AG09309 (cell line): ENCODE data around the gene LTBP4.

Source experiments
- DNase-seq: peaks from one replicate; pipeline ENCODE4 v3.0.0-alpha.2; 2010; ENCODE audit warnings: low read depth
- H3K4me3 ChIP-seq: 2 replicates; pipeline ENCODE4 v1.5.1; 2011; ENCODE audit warnings: mild to moderate bottlenecking, low read depth, low read length, moderate library complexity; ENCODE audit not compliant: control insufficient read depth
- TF ChIP-seq, protein P1 (sequence below): IDR thresholded peaks from 2 replicates; pipeline ENCODE4 v1.5.1; 2011; ENCODE audit warnings: mild to moderate bottlenecking, low read depth, low read length, inconsistent platforms; ENCODE audit not compliant: insufficient read depth, control insufficient read depth; ENCODE audit errors: missing control alignments

Gene LTBP4

GRCh38 chr19:40659566-40659965, 58.4 kb downstream of the LTBP4 start:
- no peak overlapping the region for H3K4me3 ChIP-seq
- TF ChIP-seq, protein P1, sequence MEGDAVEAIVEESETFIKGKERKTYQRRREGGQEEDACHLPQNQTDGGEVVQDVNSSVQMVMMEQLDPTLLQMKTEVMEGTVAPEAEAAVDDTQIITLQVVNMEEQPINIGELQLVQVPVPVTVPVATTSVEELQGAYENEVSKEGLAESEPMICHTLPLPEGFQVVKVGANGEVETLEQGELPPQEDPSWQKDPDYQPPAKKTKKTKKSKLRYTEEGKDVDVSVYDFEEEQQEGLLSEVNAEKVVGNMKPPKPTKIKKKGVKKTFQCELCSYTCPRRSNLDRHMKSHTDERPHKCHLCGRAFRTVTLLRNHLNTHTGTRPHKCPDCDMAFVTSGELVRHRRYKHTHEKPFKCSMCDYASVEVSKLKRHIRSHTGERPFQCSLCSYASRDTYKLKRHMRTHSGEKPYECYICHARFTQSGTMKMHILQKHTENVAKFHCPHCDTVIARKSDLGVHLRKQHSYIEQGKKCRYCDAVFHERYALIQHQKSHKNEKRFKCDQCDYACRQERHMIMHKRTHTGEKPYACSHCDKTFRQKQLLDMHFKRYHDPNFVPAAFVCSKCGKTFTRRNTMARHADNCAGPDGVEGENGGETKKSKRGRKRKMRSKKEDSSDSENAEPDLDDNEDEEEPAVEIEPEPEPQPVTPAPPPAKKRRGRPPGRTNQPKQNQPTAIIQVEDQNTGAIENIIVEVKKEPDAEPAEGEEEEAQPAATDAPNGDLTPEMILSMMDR: no peak
- DNase-seq: no peak

DNA sequence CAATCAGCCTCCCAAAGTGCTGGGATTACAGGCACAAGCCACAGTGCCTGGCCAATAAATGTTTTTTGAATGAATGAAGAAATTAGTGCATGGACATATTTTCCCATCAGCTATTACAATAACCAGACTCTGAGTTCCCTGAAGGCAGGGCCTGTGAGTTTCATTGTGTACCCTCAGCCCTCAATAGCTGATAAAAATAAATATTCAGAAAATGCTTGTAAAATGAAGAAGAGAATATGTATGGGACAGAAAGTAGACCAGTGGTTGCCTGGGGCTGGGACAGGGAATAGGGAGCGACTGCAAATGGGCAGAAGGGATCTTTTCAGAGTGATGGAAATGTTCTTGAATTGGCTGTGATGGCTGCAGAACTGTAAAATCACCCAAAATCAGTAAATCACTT, 60.4 kb downstream of the LTBP4 start:
- TF ChIP-seq, protein P1: no peak

DNA sequence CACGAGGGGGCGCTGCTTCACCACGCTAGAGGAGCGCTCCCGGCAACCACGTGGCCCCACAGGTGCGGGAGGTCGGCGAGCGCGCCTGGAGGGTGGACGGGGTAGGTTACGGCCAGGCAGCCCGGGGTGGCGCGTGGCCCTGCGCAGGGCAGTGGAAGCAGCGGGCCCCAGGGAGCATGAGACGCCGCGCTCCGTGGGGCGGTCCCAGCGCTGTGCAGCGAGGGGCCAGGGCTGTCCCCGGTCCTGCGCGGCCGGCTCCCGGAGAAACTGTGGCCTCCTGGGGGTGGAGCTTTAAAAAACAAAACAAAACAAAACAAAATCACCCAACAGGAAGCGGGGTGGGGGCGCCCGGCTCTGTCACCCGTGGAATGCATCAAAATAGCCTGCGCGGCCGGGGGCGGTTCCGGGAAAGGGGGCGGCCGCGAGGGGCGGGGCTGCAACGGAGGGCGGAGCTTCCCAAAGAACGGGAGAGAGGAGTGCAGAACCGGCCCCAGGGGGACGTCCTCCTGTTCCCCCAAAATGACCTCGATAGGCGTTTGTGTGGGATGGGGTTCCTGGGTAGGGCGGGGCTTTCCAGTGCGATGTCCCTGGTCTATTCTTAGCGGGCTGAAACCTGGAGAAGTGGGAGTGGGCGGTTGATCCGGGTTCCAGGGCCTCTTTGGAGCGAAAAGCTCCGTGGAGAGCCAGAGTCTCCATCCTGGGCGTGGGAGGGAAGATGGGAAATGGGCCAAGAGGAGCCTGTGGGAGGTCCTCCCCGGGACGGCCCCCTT, 61.9 kb downstream of the LTBP4 start:
- TF ChIP-seq, protein P1: peak; percentile 86

More for the DNA sequence above, 60.4 kb downstream of the LTBP4 start:
- no peak for DNase-seq
- H3K4me3 ChIP-seq: no peak overlapping the region

DNA sequence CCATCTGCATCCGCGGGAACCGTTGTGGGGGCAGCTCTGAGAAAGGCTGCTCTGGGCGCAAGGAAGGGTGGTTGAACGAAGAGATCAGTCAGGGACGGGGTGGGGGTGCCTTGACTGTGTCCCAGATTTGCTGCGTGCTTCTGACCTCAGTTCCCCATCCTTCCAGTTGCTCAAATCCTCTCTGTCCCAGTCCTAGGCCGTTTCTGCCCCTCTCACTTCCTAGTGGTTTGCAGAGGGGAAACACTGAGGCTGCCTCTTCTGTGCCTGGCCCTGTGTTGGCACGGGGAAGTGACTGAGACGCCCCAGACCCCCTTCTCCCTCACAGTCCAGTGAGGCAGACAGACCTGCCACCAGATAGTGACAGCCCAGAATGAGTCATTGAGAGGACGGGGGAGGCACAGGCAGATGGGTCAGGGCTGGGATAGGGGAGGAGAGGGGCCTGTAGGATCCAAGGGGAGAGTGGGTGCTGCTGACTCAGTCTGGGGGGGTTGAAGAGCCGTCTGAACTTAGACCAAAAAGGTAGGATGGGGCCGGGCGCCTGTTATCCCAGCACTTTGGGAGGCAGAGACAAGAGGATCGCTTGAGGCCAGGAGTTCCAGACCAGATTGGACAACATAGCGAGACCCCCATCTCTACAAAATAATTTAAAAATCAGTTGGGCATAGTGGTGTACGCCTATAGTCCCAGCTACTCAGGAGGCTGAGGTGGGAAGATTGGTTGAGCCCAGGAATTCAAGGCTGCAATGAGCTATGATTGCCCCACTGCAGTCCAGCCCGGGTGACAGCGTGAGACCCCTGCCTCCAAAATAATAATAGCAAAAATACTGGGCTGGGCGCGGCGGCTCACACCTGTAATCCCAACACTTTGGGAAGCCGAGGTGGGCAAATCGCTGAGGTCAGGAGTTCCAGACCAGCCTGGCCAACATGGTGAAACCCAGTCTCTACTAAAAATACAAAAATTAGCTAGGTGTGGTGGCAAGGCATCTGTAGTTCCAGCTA, 62.8 kb downstream of the LTBP4 start:
- DNase-seq: no peak
- H3K4me3 ChIP-seq: peak overlapping the region; percentile 56
- TF ChIP-seq, protein P1: no peak

More for the DNA sequence above, 61.9 kb downstream of the LTBP4 start:
- DNase-seq: no peak
- H3K4me3 ChIP-seq: peak overlapping the region; percentile 56

GRCh38 chr19:40666803-40667438, 65.8 kb downstream of the LTBP4 start:
- no peak for DNase-seq
- H3K4me3 ChIP-seq: no peak overlapping the region
- TF ChIP-seq, protein P1: no peak

- TF ChIP-seq, protein P1: no peak
- no peak for DNase-seq
- no peak overlapping the region for H3K4me3 ChIP-seq
Measured at GRCh38 chr19:40667602-40668001, 66.4 kb downstream of the LTBP4 start.
